Muscle layer of colon (tissue), 2 donors: ENCODE measurements around the gene PPP1R16B.

Source experiments
- H3K27ac ChIP-seq: one replicate; pipeline ENCODE4 v1.7.0; 2013; ENCODE audit warnings: low read depth, mild to moderate bottlenecking, low read length, moderate library complexity
- H3K27me3 ChIP-seq, 2 donors: one replicate each; pipeline ENCODE4 v1.7.0; 2013; ENCODE audit warnings: low read length in 2 of 2, mild to moderate bottlenecking in 2 of 2; ENCODE audit not compliant: insufficient read depth in 2 of 2, control insufficient read depth in 1 of 2
- H3K36me3 ChIP-seq: one replicate; pipeline ENCODE4 v1.7.0; 2013; ENCODE audit warnings: mild to moderate bottlenecking, low read length; ENCODE audit not compliant: insufficient read depth
- H3K4me1 ChIP-seq: one replicate; pipeline ENCODE4 v1.7.0; 2013; ENCODE audit warnings: mild to moderate bottlenecking, low read length; ENCODE audit not compliant: insufficient read depth
- H3K4me3 ChIP-seq, 2 donors: one replicate each; pipeline ENCODE4 v1.7.0; 2013; ENCODE audit warnings: low read length in 2 of 2, low read depth in 1 of 2, mild to moderate bottlenecking in 1 of 2, moderate library complexity in 1 of 2
- H3K9ac ChIP-seq: one replicate; pipeline ENCODE4 v1.7.0; 2013; ENCODE audit warnings: low read length
- H3K9me3 ChIP-seq: one replicate; pipeline ENCODE4 v1.7.0; 2013; ENCODE audit warnings: mild to moderate bottlenecking, low read length
- donor health status: abdominal sarcoma.
- donor health status: Adenocarcinoma of cecum.

Gene PPP1R16B

DNA sequence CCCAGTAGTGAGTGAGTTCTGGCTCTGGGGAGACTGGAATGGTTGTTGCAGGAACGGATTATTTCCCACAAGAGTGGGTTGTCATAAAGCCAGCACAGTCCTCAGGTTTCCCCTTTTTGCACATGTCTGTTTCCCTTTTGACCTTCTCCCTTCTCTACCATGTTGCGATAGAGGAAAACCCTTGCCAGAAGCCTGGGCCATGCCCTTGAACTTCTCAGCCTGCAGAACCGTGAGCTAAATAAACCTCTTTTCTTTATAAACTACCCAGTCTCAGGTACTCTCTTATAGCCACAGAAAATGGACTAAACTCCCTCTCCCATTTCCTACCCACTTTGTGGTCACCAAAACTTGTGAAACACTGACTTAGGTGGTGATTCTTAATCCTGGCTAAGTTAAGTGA lies 7.2 kb upstream of the PPP1R16B start:
- H3K27ac ChIP-seq = no peak overlapping the region

DNA sequence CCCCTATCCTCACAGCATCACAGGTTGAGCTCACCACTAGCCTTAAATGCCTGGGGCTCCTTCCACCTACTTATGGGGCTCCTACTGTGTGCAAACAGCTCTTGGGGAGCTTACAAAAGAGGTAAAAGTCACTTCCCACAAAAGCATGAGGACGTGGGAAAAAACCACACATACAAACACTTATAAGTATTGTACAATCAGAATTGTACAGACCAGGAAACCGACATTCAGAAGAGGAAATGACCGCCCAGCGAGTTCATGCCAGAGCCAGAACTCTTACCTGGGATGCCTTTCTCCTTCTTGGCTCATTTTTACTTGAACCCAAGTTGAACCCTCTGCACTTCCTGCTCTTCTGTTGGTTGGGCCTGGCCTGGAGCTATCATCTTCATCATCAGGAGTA lies 6.3 kb upstream of the PPP1R16B start:
- H3K27ac ChIP-seq = no peak overlapping the region
- H3K4me1 ChIP-seq = no peaks in the 10 kb centered on the region
- no peaks in the 10 kb centered on the region for H3K36me3 ChIP-seq
- no peaks in the 10 kb centered on the region for H3K9me3 ChIP-seq
- H3K27me3 ChIP-seq = no peaks in the 10 kb centered on the region
- H3K9ac ChIP-seq = no peak overlapping the region
- H3K4me3 ChIP-seq = no peak overlapping the region

More for the DNA sequence above, 7.2 kb upstream of the PPP1R16B start:
- Histone ChIP-seq H3K9ac (no peak overlapping the region), H3K4me1 (no peaks in the 10 kb centered on the region), H3K4me3 (no peak overlapping the region), H3K36me3 (no peaks in the 10 kb centered on the region), H3K9me3 (no peaks in the 10 kb centered on the region), H3K27me3 (no peaks in the 10 kb centered on the region)

GRCh38 chr20:38800882-38801281 lies 4.6 kb upstream of the PPP1R16B start:
- Histone ChIP-seq H3K9me3 (no peaks in the 10 kb centered on the region), H3K4me3 (no peak overlapping the region), H3K4me1 (no peaks in the 10 kb centered on the region), H3K9ac (no peak overlapping the region), H3K27ac (no peak overlapping the region), H3K36me3 (no peaks in the 10 kb centered on the region), H3K27me3 (peaks cover 0 to 7% of the 10 kb centered on the region in 2 donors)

DNA sequence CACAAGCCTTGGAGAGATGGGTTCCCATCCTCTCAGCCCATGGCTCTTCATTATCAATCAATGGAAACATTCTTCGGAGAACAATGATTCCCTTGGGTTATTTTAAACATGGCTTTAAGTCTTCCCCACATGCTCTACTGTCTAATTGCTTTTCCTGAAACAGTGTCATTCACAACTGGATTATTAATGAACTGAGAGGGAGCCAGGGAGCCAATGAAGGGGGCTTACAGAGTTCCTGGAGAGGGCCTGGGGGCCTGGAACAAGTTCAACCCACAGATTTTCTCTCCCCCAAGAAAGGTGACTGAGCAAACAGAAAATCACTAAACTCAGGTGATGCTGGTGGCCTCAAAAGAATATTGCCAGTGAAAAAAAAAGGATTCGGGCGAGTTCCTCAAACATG lies 1.3 kb upstream of the PPP1R16B start:
- H3K4me3 ChIP-seq = no peak overlapping the region
- peaks cover 19 to 34% of the 10 kb centered on the region in 2 donors for H3K27me3 ChIP-seq
- no peak overlapping the region for H3K27ac ChIP-seq
- no peaks in the 10 kb centered on the region for H3K4me1 ChIP-seq
- no peaks in the 10 kb centered on the region for H3K36me3 ChIP-seq
- no peak overlapping the region for H3K9ac ChIP-seq
- H3K9me3 ChIP-seq = no peaks in the 10 kb centered on the region

DNA sequence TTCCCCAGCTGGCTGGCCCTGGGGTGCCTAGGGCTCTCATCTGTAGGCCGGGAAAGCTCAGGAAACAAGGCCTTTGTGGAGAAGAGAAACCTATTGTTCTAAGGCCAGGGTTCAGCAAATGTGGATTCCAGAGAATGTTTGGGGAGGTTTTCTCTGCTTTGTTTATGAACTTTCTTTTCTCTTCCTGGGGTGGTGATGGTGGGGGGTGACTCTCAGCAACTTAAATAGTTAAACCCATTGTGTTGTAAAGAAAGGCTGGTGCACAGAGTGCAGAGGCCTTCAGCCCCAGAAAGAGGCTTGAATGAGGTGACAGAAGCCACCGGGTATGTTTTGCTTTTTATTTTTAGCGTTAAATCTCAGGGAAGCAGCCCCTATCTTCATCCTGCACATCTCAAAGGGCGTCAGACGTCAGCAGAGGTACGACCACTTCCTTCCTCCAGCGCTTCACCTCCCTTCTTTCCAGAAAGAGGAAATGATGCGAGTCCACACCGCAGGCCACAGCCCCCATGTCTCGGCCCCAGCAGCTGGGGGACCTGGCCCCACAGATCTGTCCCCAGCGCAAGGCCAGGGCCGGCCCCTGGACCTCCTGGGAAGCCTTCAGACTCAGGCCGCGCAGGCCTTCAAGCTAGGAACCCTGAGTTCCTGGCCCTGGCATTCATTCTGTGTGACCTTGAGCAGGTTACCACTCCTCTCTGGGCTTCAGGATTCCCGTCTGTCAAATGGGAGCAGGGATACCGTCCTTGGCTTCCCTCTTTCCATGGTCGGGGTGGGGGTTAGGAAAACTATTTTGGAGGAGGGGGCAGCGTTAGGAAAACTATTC lies 605 bp upstream of the PPP1R16B start:
- no peaks in the 10 kb centered on the region for H3K36me3 ChIP-seq
- no peaks in the 10 kb centered on the region for H3K9me3 ChIP-seq
- H3K9ac ChIP-seq = no peak overlapping the region
- peak overlapping the region in 1 of 2 donors; percentile 38 for H3K4me3 ChIP-seq
- H3K27me3 ChIP-seq = peaks cover 19 to 34% of the 10 kb centered on the region in 2 donors
- no peak overlapping the region for H3K27ac ChIP-seq
- no peaks in the 10 kb centered on the region for H3K4me1 ChIP-seq

DNA sequence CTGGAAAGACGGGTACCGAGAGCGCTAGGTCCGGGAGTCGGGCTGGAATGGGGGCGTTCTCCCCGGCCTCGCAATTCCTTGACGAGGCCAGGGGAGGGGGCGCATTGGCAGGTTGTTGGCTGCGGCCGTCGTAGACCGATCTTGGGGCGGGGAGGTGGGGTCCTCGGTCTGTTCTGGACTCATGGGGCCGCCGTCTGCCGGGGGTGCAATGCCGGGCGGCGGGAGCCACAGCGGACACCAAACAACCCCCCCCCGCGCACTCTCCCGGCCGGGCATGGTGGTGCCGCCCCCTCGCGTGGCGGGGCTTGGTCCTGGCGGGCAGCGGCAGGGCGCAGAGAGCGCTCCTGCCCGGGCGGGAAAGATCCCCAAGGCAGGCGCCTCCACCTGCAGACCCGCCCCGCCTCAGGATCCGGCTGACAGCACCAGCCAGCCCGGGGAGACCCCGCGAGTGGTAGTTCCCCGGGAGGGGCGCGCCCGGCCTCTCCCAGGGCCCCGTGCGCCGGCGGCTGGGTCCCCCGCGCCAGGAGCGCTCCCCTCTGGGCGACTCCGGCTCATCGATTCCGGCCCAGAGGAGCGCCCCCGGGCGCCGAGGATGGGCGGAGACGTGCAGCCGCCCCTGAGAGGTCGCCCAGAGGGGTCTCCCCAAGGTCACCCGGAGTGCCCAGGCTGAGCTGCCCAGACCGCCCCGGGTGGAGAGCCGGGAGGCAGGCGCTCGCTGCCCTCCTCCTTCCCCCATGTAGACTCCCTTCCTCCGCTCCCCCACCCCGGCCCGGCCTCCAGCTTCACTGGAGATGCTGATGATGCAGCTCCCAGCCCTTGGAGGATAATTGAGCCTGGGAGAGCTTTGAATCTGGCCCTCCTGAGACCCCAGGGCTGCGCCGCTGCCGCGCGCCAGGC lies 709 bp downstream of the PPP1R16B start:
- no peaks in the 10 kb centered on the region for H3K9me3 ChIP-seq
- peaks cover 19 to 34% of the 10 kb centered on the region in 2 donors for H3K27me3 ChIP-seq
- peak overlapping the region; percentile 38 to 50 for H3K4me3 ChIP-seq
- no peaks in the 10 kb centered on the region for H3K36me3 ChIP-seq
- no peak overlapping the region for H3K27ac ChIP-seq
- H3K4me1 ChIP-seq = no peaks in the 10 kb centered on the region
- H3K9ac ChIP-seq = no peak overlapping the region

GRCh38 chr20:38806855-38807655 lies 1.6 kb downstream of the PPP1R16B start:
- H3K4me1 ChIP-seq = no peaks in the 10 kb centered on the region
- H3K27ac ChIP-seq = no peak overlapping the region
- H3K9ac ChIP-seq = no peak overlapping the region

GRCh38 chr20:38809942-38810341 lies 4.4 kb downstream of the PPP1R16B start:
- H3K27me3 ChIP-seq = peaks cover 19 to 34% of the 10 kb centered on the region in 2 donors
- no peaks in the 10 kb centered on the region for H3K36me3 ChIP-seq
- no peak overlapping the region for H3K9ac ChIP-seq
- H3K9me3 ChIP-seq = no peaks in the 10 kb centered on the region
- no peak overlapping the region for H3K27ac ChIP-seq
- no peak overlapping the region for H3K4me3 ChIP-seq
- H3K4me1 ChIP-seq = no peaks in the 10 kb centered on the region

More at GRCh38 chr20:38806855-38807655, 1.6 kb downstream of the PPP1R16B start:
- H3K36me3 ChIP-seq = no peaks in the 10 kb centered on the region
- H3K9me3 ChIP-seq = no peaks in the 10 kb centered on the region
- peaks cover 19 to 34% of the 10 kb centered on the region in 2 donors for H3K27me3 ChIP-seq
- H3K4me3 ChIP-seq = peak overlapping the region in 1 of 2 donors; percentile 38

DNA sequence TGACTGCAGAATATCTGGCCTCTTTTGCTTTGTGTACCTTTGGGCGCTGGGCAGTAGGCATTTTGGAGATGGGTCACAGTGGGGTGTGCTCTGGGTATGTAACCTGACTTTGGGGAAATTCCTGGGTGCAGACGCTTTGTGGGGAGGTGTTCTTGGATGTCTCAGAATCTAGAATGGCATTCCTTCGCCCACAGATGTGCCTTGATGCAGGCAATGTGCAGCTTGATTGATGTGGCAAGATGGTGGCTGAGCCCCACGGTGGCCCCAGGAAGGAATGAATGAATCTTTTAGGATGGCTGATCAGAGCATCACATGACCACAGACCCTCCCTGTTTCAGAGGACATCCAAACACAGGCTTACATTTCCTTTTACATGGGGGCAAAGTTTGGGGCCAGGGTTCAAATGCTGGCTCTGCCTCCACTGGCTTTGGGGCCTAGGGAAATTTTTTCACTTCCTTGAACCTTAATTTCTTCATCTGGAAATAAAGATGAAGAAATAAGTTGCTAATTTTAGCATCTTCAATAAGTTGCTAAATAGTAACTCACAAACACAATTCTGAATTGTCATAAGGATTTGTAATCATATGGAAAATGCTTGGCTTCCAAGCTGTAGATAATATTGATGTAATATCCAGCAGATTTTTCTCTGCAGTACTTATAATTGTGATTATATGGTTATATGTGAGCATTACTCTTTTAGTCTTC lies 5.6 kb downstream of the PPP1R16B start:
- H3K9ac ChIP-seq = no peak overlapping the region
- no peak overlapping the region for H3K27ac ChIP-seq
- H3K27me3 ChIP-seq = peaks cover 19 to 24% of the 10 kb centered on the region in 2 donors
- H3K9me3 ChIP-seq = no peaks in the 10 kb centered on the region
- H3K4me3 ChIP-seq = no peak overlapping the region
- no peaks in the 10 kb centered on the region for H3K36me3 ChIP-seq
- H3K4me1 ChIP-seq = no peaks in the 10 kb centered on the region

- H3K27ac ChIP-seq = no peak overlapping the region
- H3K27me3 ChIP-seq = peaks cover 17 to 18% of the 10 kb centered on the region in 2 donors
Observed at GRCh38 chr20:38811769-38812168, 6.3 kb downstream of the PPP1R16B start.

More at GRCh38 chr20:38811769-38812168, 6.3 kb downstream of the PPP1R16B start:
- H3K36me3 ChIP-seq = no peaks in the 10 kb centered on the region
- H3K9me3 ChIP-seq = no peaks in the 10 kb centered on the region
- H3K4me1 ChIP-seq = no peaks in the 10 kb centered on the region
- H3K9ac ChIP-seq = no peak overlapping the region
- no peak overlapping the region for H3K4me3 ChIP-seq
